Activated naive CD4-positive, alpha-beta T cell treated with anti-CD3 and anti-CD28 coated beads, Interleukin-2, amount 50 U/mL, for 24 hours (primary cell): ENCODE results near the gene NEUROG2.
A peak's percentile ranks its signal among the peaks of the same experiment; 100 is the strongest.
"Not testable (repeated sequence)": the region's sequence is repeated elsewhere in the genome, so short reads cannot be mapped to it uniquely, and the experiment has no call there.

Experiments used
- H3K27ac Mint-ChIP-seq: one replicate; pipeline ENCODE4 v1.8.0; 2021; ENCODE audit warnings: mild to moderate bottlenecking, mixed read lengths
- H3K27me3 Mint-ChIP-seq: one replicate; pipeline ENCODE4 v1.8.0; 2021; ENCODE audit warnings: mixed read lengths
- H3K36me3 Mint-ChIP-seq: one replicate; pipeline ENCODE4 v1.8.0; 2021; ENCODE audit warnings: mixed read lengths
- H3K4me1 Mint-ChIP-seq: one replicate; pipeline ENCODE4 v1.8.0; 2021; ENCODE audit warnings: mixed read lengths
- H3K4me3 Mint-ChIP-seq: one replicate; pipeline ENCODE4 v1.8.0; 2021; ENCODE audit warnings: mild to moderate bottlenecking, mixed read lengths
- H3K9me3 Mint-ChIP-seq: one replicate; pipeline ENCODE4 v1.8.0; 2021; ENCODE audit warnings: mixed read lengths

The NEUROG2 gene

GRCh38 chr4:112516066-112516470 is at the start of gene NEUROG2:
NEUROG2 (minus strand) TSS chr4:112516180; CDS start chr4:112515475, 705 bp downstream.
- Mint-ChIP-seq H3K36me3 (peaks cover 4% of the 10 kb centered on the region), H3K27ac (peak within 1 kb of the TSS; percentile 76), H3K27me3 (peaks cover 85% of the 10 kb centered on the region), H3K4me3 (peak within 1 kb of the TSS; percentile 97), H3K4me1 (peaks cover 58% of the 10 kb centered on the region), H3K9me3 (peaks cover 13% of the 10 kb centered on the region)

GRCh38 chr4:112564706-112565270 is 48.8 kb upstream of the NEUROG2 start:
- Mint-ChIP-seq H3K9me3 (no peaks in the 10 kb centered on the region), H3K27ac (no peak overlapping the region), H3K27me3 (no peaks in the 10 kb centered on the region), H3K4me3 (no peak overlapping the region), H3K36me3 (peaks cover 10% of the 10 kb centered on the region), H3K4me1 (no peaks in the 10 kb centered on the region)

GRCh38 chr4:112563431-112564200 is 47.6 kb upstream of the NEUROG2 start:
- Mint-ChIP-seq H3K27ac (no peak overlapping the region), H3K27me3 (no peaks in the 10 kb centered on the region), H3K4me1 (no peaks in the 10 kb centered on the region), H3K4me3 (no peak overlapping the region), H3K36me3 (peaks cover 10% of the 10 kb centered on the region), H3K9me3 (no peaks in the 10 kb centered on the region)

- H3K27me3 Mint-ChIP-seq = no peaks in the 10 kb centered on the region
- H3K9me3 Mint-ChIP-seq = no peaks in the 10 kb centered on the region
- no peak overlapping the region for H3K4me3 Mint-ChIP-seq
- no peaks in the 10 kb centered on the region for H3K4me1 Mint-ChIP-seq
- no peak overlapping the region for H3K27ac Mint-ChIP-seq
- peaks cover 11% of the 10 kb centered on the region for H3K36me3 Mint-ChIP-seq
Measured at GRCh38 chr4:112562254-112562879, 46.4 kb upstream of the NEUROG2 start.

GRCh38 chr4:112560084-112560483 is 44.1 kb upstream of the NEUROG2 start:
- no peak overlapping the region for H3K4me3 Mint-ChIP-seq
- H3K9me3 Mint-ChIP-seq = no peaks in the 10 kb centered on the region
- H3K27ac Mint-ChIP-seq = no peak overlapping the region
- no peaks in the 10 kb centered on the region for H3K4me1 Mint-ChIP-seq
- peaks cover 9% of the 10 kb centered on the region for H3K36me3 Mint-ChIP-seq
- no peaks in the 10 kb centered on the region for H3K27me3 Mint-ChIP-seq

- Mint-ChIP-seq H3K4me1 (no peaks in the 10 kb centered on the region), H3K27me3 (no peaks in the 10 kb centered on the region), H3K9me3 (no peaks in the 10 kb centered on the region), H3K36me3 (peaks cover 10% of the 10 kb centered on the region), H3K4me3 (no peak overlapping the region), H3K27ac (no peak overlapping the region)
Measured at GRCh38 chr4:112559053-112559452, 43.1 kb upstream of the NEUROG2 start.

GRCh38 chr4:112557676-112558411 is 41.9 kb upstream of the NEUROG2 start:
- H3K27ac Mint-ChIP-seq = no peak overlapping the region
- no peak overlapping the region for H3K4me3 Mint-ChIP-seq
- H3K36me3 Mint-ChIP-seq = peaks cover 8% of the 10 kb centered on the region
- no peaks in the 10 kb centered on the region for H3K4me1 Mint-ChIP-seq
- H3K9me3 Mint-ChIP-seq = no peaks in the 10 kb centered on the region
- no peaks in the 10 kb centered on the region for H3K27me3 Mint-ChIP-seq

GRCh38 chr4:112554271-112554670 is 38.3 kb upstream of the NEUROG2 start:
- H3K27me3 Mint-ChIP-seq, H3K36me3 Mint-ChIP-seq, H3K4me3 Mint-ChIP-seq, H3K4me1 Mint-ChIP-seq, H3K9me3 Mint-ChIP-seq, H3K27ac Mint-ChIP-seq: not testable (repeated sequence)

GRCh38 chr4:112552668-112553067 is 36.7 kb upstream of the NEUROG2 start:
- no peaks in the 10 kb centered on the region for H3K27me3 Mint-ChIP-seq
- H3K4me3 Mint-ChIP-seq = no peak overlapping the region
- H3K36me3 Mint-ChIP-seq = peaks cover 4% of the 10 kb centered on the region
- no peaks in the 10 kb centered on the region for H3K9me3 Mint-ChIP-seq
- no peaks in the 10 kb centered on the region for H3K4me1 Mint-ChIP-seq
- H3K27ac Mint-ChIP-seq = no peak overlapping the region

- no peaks in the 10 kb centered on the region for H3K4me1 Mint-ChIP-seq
Measured at GRCh38 chr4:112550728-112551127, 34.7 kb upstream of the NEUROG2 start.

GRCh38 chr4:112546476-112546875 is 30.5 kb upstream of the NEUROG2 start:
- Mint-ChIP-seq H3K27ac (no peak overlapping the region), H3K4me1 (no peaks in the 10 kb centered on the region), H3K4me3 (no peak overlapping the region), H3K36me3 (peaks cover 4% of the 10 kb centered on the region), H3K9me3 (no peaks in the 10 kb centered on the region), H3K27me3 (no peaks in the 10 kb centered on the region)

More at GRCh38 chr4:112550728-112551127, 34.7 kb upstream of the NEUROG2 start:
- no peak overlapping the region for H3K4me3 Mint-ChIP-seq
- H3K27me3 Mint-ChIP-seq = no peaks in the 10 kb centered on the region
- peaks cover 7% of the 10 kb centered on the region for H3K36me3 Mint-ChIP-seq
- H3K9me3 Mint-ChIP-seq = no peaks in the 10 kb centered on the region
- no peak overlapping the region for H3K27ac Mint-ChIP-seq

GRCh38 chr4:112545346-112545745 is 29.4 kb upstream of the NEUROG2 start:
- no peaks in the 10 kb centered on the region for H3K4me1 Mint-ChIP-seq
- no peaks in the 10 kb centered on the region for H3K27me3 Mint-ChIP-seq
- H3K27ac Mint-ChIP-seq = no peak overlapping the region
- H3K9me3 Mint-ChIP-seq = no peaks in the 10 kb centered on the region
- H3K36me3 Mint-ChIP-seq = peaks cover 4% of the 10 kb centered on the region
- no peak overlapping the region for H3K4me3 Mint-ChIP-seq

GRCh38 chr4:112540695-112541094 is 24.7 kb upstream of the NEUROG2 start:
- Mint-ChIP-seq H3K9me3 (no peaks in the 10 kb centered on the region), H3K4me1 (no peaks in the 10 kb centered on the region), H3K4me3 (no peak overlapping the region), H3K27me3 (no peaks in the 10 kb centered on the region), H3K27ac (no peak overlapping the region), H3K36me3 (peaks cover 4% of the 10 kb centered on the region)

GRCh38 chr4:112536123-112536522 is 20.1 kb upstream of the NEUROG2 start:
- Mint-ChIP-seq H3K36me3 (peaks cover 3% of the 10 kb centered on the region), H3K4me1 (no peaks in the 10 kb centered on the region), H3K9me3 (no peaks in the 10 kb centered on the region), H3K27me3 (peaks cover 7% of the 10 kb centered on the region), H3K27ac (no peak overlapping the region), H3K4me3 (no peak overlapping the region)

GRCh38 chr4:112532267-112532666 is 16.3 kb upstream of the NEUROG2 start:
- Mint-ChIP-seq H3K9me3 (no peaks in the 10 kb centered on the region), H3K27me3 (peaks cover 17% of the 10 kb centered on the region), H3K4me1 (no peaks in the 10 kb centered on the region), H3K27ac (no peak overlapping the region), H3K36me3 (no peaks in the 10 kb centered on the region), H3K4me3 (no peak overlapping the region)

- Mint-ChIP-seq H3K4me1 (no peaks in the 10 kb centered on the region), H3K36me3 (no peaks in the 10 kb centered on the region), H3K9me3 (no peaks in the 10 kb centered on the region), H3K4me3 (no peak overlapping the region), H3K27ac (no peak overlapping the region), H3K27me3 (peaks cover 20% of the 10 kb centered on the region)
Measured at GRCh38 chr4:112531146-112531545, 15.2 kb upstream of the NEUROG2 start.
